ENCODE data around the gene HNRNPM.

Gene HNRNPM
- long read RNA-seq, partial matches to known transcripts = 16 of 236 reads
- long read RNA-seq, other reads (novel, unspliced or antisense) = 218 of 236 reads

GRCh38 chr19:8444677-8445487 lies at the start of gene HNRNPM:
Gene HNRNPM, plus strand, starts transcription at chr19:8444975. Its CDS starts 24 bp downstream, at chr19:8444999.
- peak; percentile 94 to 99 for DNase-seq (ENCODE audit: low read depth in 1 of 2, low spot score in 1 of 2)
- Histone ChIP-seq H3K4me3 (replicated peaks; ENCODE audit: insufficient read depth, low read length) (peak within 1 kb of the TSS; percentile 89), H3K27ac (replicated peaks) (peak within 1 kb of the TSS; percentile 95), H3K27me3 (ENCODE audit: insufficient read depth, poor library complexity, severe bottlenecking) (no peaks in the 10 kb centered on the region)
- TF ChIP-seq POLR2AphosphoS5 (IDR thresholded peaks at IDR 0.05; ENCODE audit: low read depth) (peak; percentile 80; the same call in 1 of the 2 replicates), SPI1 (IDR thresholded peaks at IDR 0.05; ENCODE audit: borderline replicate concordance, low read depth) (no peak), GABPA (IDR thresholded peaks at IDR 0.05; ENCODE audit: low read depth) (no peak), REST (IDR thresholded peaks at IDR 0.05; ENCODE audit: insufficient replicate concordance, low read depth) (peak; percentile 64), CTCF (IDR thresholded peaks at IDR 0.05; ENCODE audit: insufficient read depth, low read length) (no peak)

- H3K27ac ChIP-seq (replicated peaks) = no peak overlapping the region
- no peak overlapping the region for H3K4me3 ChIP-seq (replicated peaks; ENCODE audit: insufficient read depth, low read length)
- DNase-seq (ENCODE audit: low read depth in 1 of 2, low spot score in 1 of 2) = no peak
- no peaks in the 10 kb centered on the region for H3K27me3 ChIP-seq (ENCODE audit: insufficient read depth, poor library complexity, severe bottlenecking)
- TF ChIP-seq GABPA (IDR thresholded peaks at IDR 0.05; ENCODE audit: low read depth) (no peak), SPI1 (IDR thresholded peaks at IDR 0.05; ENCODE audit: borderline replicate concordance, low read depth) (no peak), POLR2AphosphoS5 (IDR thresholded peaks at IDR 0.05; ENCODE audit: low read depth) (no peak), REST (IDR thresholded peaks at IDR 0.05; ENCODE audit: insufficient replicate concordance, low read depth) (no peak), CTCF (IDR thresholded peaks at IDR 0.05; ENCODE audit: insufficient read depth, low read length) (no peak)
Measured at GRCh38 chr19:8395621-8396082, 49.1 kb upstream of the HNRNPM start.

- no peak for DNase-seq (ENCODE audit: low read depth in 1 of 2, low spot score in 1 of 2)
- TF ChIP-seq SPI1 (IDR thresholded peaks at IDR 0.05; ENCODE audit: borderline replicate concordance, low read depth) = no peak
- no peak for TF ChIP-seq GABPA (IDR thresholded peaks at IDR 0.05; ENCODE audit: low read depth)
- TF ChIP-seq REST (IDR thresholded peaks at IDR 0.05; ENCODE audit: insufficient replicate concordance, low read depth) = no peak
- no peak for TF ChIP-seq CTCF (IDR thresholded peaks at IDR 0.05; ENCODE audit: insufficient read depth, low read length)
- TF ChIP-seq POLR2AphosphoS5 (IDR thresholded peaks at IDR 0.05; ENCODE audit: low read depth) = no peak
Measured at GRCh38 chr19:8396185-8396562, 48.6 kb upstream of the HNRNPM start.

More at GRCh38 chr19:8396185-8396562, 48.6 kb upstream of the HNRNPM start:
- Histone ChIP-seq H3K27ac (replicated peaks) (no peak overlapping the region), H3K4me3 (replicated peaks; ENCODE audit: insufficient read depth, low read length) (no peak overlapping the region), H3K27me3 (ENCODE audit: insufficient read depth, poor library complexity, severe bottlenecking) (no peaks in the 10 kb centered on the region)

All from HL-60 (cell line).